Astrocyte of the cerebellum (primary cell): ENCODE data around the gene FGF18.

Experiments used
- DNase-seq: peaks from one replicate; pipeline ENCODE4 v3.0.0-alpha.2; 2011; ENCODE audit warnings: low read depth
- H3K4me3 ChIP-seq: 2 replicates; pipeline ENCODE4 v1.5.1; 2011; ENCODE audit warnings: mild to moderate bottlenecking, low read depth, low read length, moderate library complexity
- in situ Hi-C: cut with HindIII; loops from 2 replicates; pipeline ENCODE4 v1.10.0; 2017; ENCODE audit warnings: low sequenced_read_pairs
- TF ChIP-seq, protein P1 (sequence below): IDR thresholded peaks from 2 replicates; pipeline ENCODE4 v1.5.1; 2012; ENCODE audit warnings: low read length, low read depth, moderate library complexity, mild to moderate bottlenecking; ENCODE audit errors: missing control alignments

The FGF18 gene

DNA sequence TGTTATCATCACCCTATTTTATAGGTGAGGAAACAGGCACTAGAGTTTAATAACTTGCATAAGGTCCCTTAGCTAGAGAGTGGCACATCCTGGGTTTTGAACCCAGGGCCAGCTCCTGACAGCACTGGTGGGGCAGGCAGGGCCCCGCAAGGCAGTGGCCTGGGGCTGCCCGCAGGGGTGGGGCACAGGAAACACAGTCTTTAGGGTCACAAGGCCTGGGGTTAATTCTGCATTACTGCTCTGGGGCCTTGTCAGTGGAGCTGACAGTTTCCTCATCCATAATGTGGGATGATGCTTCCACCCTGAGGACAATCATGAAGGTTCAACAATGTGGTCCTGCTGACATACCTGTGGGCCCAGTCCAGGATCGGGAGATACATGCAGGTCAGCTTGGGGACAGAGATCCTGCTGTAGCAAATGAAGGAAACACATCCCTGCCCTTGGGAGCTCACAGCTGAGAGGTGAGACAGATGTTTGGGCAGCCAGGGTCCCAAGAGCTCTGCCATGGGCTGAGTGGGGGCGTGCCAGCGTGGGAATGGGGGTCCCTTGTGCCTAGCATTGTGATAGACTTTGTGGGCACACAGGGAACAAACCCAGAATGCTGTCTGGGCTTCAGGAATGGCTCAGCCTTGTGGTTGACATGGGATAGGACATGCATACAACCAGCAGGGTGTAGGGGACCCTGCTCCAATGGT lies 14.7 kb downstream of the FGF18 start:
- DNase-seq: no peak
- in situ Hi-C loops: no loop called here
- TF ChIP-seq, protein P1, sequence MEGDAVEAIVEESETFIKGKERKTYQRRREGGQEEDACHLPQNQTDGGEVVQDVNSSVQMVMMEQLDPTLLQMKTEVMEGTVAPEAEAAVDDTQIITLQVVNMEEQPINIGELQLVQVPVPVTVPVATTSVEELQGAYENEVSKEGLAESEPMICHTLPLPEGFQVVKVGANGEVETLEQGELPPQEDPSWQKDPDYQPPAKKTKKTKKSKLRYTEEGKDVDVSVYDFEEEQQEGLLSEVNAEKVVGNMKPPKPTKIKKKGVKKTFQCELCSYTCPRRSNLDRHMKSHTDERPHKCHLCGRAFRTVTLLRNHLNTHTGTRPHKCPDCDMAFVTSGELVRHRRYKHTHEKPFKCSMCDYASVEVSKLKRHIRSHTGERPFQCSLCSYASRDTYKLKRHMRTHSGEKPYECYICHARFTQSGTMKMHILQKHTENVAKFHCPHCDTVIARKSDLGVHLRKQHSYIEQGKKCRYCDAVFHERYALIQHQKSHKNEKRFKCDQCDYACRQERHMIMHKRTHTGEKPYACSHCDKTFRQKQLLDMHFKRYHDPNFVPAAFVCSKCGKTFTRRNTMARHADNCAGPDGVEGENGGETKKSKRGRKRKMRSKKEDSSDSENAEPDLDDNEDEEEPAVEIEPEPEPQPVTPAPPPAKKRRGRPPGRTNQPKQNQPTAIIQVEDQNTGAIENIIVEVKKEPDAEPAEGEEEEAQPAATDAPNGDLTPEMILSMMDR: no peak
- H3K4me3 ChIP-seq: no peak overlapping the region

DNA sequence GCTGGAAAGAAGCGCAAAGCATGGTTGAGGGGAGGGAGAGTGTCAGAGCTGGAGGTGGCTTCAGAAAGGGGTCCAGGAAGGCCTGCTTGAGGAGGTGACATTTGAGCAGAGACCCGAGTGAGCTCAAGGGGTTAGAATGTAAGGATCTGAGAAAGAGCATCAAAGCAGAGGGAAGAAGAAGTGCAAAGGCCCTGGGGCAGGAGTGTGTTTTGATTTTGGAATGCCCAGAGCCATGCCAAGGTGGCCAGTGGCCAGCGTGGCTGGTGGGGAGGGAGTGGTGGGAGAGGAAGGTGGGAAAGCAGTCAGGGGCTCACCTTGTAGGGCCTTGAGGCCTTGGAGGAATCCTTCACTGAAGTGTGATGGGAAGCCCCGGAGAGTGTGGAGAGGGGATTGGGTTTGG lies 15.4 kb downstream of the FGF18 start:
- DNase-seq: no peak
- in situ Hi-C loops: loop anchor here (5.0 kb wide), 2 partner anchors 52 to 92 kb away; no protein-coding TSS in a partner anchor

DNA sequence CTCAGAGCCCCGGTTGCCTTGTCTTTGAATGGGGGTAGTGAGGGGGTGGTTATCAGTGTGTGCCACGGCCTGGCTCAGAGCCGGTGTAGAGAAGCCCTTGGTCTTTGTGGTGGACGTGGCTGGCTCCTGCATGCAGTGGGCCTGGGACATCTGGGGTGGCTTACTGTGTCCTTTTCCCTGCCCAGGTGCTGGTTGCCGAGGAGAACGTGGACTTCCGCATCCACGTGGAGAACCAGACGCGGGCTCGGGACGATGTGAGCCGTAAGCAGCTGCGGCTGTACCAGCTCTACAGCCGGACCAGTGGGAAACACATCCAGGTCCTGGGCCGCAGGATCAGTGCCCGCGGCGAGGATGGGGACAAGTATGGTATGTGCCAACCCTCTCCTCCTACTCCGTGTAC lies 16.5 kb downstream of the FGF18 start:
- no peak overlapping the region for H3K4me3 ChIP-seq
- TF ChIP-seq, protein P1: no peak
- in situ Hi-C loops: loop anchor here (5.0 kb wide), 2 partner anchors 51 to 91 kb away; no protein-coding TSS in a partner anchor
- DNase-seq: no peak

More for the DNA sequence above, 15.4 kb downstream of the FGF18 start:
- no peak overlapping the region for H3K4me3 ChIP-seq
- TF ChIP-seq, protein P1: no peak

DNA sequence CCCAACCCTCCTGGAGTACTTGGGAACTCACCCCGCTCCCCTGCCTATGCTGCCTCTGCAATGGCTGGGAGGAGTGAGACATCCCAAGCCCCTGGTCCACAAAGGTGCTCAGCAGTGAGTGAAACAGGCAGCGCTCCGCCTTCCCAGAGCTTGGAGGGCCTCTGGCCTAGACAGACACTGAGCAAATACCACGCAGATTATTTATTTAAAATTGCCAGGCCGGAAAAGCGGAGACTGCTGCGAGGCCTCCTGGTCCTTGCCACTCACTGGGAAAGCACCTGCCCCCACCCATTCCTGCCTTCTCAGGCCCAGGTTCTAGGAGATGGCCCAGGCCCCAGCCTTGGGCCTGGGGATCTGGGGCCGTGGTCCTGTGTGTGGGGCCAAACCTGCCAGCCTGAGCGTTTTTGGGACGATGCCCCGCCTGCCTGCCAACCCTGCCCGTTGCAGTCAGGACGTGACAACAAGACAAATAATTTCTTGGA lies 17.4 kb downstream of the FGF18 start:
- no peak overlapping the region for H3K4me3 ChIP-seq
- in situ Hi-C loops: loop anchor here (5.0 kb wide), 2 partner anchors 50 to 90 kb away; no protein-coding TSS in a partner anchor
- no peak for DNase-seq
- TF ChIP-seq, protein P1: no peak

DNA sequence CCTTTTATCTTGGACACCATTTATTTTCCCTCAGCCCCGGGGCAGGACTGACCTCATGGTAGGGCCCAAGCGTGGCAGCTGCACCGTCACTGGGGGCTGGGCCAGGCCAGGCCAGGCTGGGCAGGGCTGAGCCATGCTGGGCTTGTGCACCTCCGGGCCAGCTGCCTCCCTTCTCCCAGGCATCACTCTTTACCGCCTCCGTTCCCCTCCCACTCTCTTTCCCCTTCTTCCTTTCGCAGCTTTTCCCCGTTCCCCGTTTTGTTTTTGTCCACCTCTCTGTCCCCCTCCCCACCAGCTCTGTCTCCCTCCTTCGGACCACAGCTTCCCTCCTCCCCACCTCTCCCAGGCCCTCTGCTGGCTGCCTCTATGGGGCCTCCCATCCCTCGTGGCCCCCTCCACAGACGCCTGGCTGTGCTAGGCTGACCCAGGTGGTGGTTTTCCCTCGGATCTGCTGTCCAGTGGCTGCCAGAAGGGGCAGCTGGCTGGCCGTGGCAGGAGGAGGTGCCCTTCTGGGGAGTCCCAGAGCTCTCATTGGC lies 17.9 kb downstream of the FGF18 start:
- in situ Hi-C loops: loop anchor here (5.0 kb wide), 2 partner anchors 50 to 90 kb away; no protein-coding TSS in a partner anchor
- TF ChIP-seq, protein P1: no peak
- no peak overlapping the region for H3K4me3 ChIP-seq
- DNase-seq: no peak

DNA sequence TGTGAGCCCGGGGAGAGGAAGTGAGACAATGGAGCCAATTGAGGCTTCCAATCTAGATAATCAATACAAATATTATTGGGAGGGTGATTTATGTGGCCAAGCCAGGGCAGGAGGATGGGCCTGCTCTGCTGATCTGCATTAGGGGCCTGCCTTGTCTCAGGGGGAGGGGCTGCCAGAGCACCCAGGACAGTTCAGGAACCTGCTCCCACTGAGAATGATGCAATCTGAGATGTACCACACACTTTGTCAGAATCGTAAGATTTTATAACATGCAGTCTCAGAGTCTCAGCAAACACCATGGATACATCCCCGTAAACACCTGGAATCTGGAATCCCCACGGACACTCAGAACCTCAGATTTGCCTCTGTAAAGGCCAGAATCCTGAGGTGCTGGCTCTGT lies 19.3 kb downstream of the FGF18 start:
- H3K4me3 ChIP-seq: no peak overlapping the region
- in situ Hi-C loops: loop anchor here (5.0 kb wide), 2 partner anchors 49 to 89 kb away; no protein-coding TSS in a partner anchor
- no peak for DNase-seq
- TF ChIP-seq, protein P1: no peak
